Measurements from ENCODE around the gene SRP68.

Gene SRP68

DNA sequence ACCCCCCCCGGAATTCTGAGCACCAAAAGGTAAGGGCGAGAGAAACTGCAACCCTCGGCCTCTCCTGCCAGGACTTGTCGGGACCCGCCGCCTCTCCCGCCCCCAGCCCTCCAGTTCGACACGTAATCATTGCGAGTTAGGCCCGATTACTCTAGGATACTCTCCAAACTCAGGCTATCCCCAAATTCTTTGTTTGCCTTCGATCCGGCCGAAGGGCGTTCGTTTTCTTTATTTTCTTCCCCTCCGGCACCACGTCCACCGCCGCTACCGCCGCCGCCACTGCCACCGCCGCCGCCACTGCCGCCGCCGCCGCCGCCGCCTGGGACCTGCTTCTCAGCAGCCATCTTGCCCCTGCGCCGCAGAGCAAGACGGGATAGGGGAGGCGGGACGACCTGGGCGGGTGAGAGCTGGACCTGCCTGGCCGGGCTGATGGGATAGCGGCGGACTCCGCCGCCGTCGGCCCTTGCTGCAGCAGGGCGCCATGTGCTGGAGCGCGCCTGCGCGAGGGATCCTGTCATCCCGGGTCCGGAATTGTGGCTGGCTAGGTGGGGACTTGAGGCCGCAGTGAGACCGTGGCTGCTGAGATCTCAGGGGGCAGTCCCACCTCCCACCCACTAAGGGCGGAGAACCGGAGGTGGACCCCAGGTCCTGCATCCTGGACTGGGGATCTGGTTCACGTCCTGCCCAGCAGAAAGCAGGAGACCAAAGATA, at the start of gene SRP68:
Gene SRP68 (minus strand): TSS at position 370 of the 711 bp plus-strand sequence. CDS start 26 bp downstream, at position 344.
- DNase-seq (ENCODE audit: low spot score) = peak; percentile 95

DNA sequence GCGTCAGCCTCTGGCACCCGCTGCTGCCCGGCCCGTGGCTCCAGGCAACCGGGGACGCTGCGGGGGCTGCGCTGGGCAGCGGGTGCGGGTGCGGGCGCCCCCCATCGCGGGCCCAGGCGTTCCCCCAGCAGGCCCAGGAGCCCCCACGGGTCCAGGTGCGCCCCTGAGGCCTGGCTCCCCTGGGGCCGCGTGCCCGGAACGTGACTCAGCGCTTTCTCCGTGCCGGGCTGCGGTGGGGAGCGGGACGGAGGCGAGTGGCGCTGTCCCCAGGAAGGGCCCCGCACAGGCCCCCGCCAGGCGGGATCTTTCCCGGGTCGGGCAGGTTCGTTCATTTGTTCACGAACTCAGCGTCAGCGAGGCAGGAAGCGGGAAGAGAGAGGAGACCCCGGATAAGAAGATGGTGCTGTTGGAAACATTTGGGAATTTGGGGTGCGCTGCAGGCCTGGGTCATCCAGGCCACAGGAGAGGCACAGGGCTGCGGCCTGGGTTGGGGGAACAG, 49.7 kb upstream of the SRP68 start:
- DNase-seq (ENCODE audit: low spot score) = no peak

DNA sequence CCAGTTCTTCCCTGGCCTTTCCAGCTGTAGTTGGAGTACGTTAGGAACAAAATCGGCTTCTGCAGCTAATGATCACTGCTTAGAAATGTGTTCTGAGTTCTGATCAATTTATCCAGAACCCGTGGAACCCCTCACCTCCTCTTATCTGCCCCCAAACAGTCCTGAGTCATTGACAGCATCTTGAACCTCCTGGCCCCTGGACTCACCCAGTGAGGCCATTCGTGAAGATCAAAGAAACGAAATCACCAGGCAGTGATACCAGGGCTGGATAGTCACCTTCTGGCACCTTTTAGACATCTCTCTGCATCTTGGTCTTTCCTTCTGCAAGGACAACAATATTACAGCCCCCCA, 48.3 kb upstream of the SRP68 start:
- DNase-seq (ENCODE audit: low spot score) = no peak

DNA sequence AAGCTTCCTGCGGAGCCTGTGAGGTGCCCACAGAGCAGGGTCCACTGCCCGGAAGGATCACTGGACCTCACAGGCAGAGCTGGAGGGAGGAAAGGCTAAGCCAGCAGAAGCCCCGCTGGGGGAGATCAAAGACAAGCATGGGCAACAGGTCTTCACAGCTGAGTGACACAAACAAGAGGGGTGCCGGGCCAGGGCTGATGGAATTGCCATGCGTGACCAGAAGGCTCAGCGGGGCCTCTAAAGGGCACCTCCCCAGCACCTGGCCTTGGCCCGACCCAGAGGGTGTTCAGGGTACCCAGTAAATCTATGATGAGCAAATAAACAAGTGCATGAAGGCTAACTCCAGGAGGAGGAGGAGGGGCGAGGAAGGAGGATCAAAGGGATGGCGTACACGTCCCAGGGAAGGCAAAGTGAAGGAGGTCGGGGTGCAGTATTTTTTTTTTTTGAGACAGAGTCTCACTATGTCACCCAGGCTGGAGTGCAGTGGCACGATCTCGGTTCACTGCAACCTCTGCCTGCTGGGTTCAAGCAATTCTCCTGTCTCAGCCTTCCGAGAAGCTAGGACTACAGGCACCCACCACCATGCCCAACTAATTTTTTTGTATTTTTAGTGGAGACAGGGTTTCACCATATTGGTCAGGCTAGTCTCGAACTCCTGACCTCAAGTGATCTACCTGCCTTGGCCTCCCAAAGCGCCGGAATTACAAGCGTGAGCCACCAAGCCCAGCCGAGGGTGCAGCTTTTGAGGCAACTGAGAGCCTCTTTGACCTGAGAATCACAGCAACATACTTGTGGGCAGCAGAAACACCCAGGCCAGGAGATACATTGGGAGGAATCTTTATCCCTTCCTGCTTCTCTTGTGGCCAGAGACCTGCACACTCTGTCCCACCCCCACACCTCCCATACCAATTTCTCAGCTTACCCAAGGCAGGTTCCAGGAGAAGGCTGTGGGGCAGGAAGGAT, 47.4 kb upstream of the SRP68 start:
- no peak for DNase-seq (ENCODE audit: low spot score)

DNA sequence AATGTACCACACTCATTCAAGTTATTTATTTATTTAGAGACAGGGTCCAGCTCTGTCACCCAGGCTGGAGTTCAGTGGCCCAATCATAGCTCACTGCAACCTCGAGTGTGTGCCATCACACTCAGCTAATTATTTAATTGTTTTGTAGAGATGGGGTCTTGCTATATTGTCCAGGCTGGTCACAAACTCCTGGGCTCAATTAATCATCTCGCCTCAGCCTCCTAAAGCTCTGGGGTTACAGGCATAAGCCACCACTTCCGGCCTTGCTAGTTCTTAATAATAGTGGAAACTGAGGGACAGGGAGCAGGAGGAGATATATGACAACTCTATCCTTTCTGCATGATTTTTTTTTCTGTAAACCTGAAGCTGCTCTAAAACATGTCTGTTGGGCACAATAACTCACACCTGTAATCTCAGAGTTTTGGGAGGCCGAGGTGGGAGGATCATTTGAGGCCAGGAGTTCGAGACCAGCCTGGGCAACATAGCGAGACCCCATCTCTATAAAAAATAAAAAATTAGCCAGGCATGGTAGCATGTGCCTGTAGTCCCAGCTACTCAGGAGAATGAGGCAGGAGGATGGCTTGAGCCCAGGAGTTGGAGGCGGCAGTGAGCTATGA, 42.9 kb upstream of the SRP68 start:
- no peak for DNase-seq (ENCODE audit: low spot score)

DNA sequence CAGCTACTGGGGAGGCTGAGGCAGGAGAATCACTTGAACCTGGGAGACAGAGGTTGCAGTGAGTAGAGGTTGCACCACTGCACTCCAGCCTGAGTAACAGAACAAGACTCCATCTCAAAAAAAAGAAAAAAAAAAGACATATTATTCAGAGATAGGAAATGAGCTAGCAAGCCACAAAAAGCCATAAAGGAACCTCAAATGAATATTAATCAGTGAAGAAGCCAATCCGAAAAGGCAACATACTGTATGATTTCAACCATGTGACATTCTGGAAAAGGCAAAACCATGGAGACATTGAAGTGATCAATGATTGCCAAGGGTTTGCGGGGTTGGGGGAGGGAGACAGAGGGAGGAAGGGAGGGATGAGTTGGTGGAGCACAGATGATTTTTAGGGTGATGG, 39.6 kb upstream of the SRP68 start:
- no peak for DNase-seq (ENCODE audit: low spot score)

DNA sequence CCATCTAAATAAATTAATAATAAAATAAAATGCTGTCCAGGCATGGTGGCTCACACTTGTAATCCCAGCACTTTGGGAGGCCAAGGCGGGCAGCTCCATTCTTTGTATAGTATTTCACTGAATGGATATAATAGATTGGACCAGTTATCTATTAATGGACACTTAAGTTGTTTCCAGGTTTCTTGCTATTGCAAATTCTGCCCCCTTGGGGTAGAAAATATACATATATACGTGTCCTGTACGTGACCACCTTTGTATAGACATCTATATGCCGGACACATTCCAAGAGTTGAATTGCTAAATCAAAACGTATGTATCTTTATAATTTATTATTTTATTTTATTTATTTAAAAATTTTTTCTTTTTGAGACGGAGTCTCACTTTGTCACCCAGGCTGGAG, 35.2 kb upstream of the SRP68 start:
- DNase-seq (ENCODE audit: low spot score) = no peak

DNA sequence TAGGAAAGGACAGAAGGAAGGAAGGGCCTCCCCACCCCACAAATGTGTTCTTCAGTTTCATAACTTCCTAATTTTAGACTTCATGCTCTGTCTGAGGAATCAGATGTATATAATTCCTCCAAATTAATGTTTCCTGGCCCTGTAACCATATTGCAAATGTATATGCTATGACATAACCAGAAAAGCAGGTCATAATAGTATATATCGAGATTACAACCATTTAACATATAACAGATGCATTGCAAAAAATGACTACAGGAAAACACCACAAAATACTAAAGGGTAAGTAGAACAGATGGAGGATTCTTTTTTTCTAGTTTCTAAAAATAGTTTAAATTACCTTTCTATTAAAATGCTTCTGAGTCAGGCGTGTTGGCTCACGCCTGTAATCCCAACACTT, 34.4 kb upstream of the SRP68 start:
- no peak for DNase-seq (ENCODE audit: low spot score)

DNA sequence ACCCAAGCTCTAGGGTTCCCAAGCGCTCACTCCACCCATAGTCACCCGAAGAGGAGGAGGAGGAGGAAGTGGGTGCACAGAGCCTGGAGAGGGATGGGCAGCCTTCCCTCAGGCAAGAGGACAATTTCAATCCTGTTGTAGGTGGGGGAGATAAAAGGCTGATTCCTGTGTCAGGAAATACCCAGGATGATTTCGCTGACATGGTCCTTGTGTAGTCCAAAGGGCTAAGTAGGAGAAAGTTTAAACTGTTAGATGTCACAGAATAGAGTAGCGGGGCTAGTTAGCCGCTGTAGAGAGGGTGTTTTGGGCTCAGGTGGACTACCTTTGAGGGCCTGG, 32.5 kb upstream of the SRP68 start:
- no peak for DNase-seq (ENCODE audit: low spot score)

DNA sequence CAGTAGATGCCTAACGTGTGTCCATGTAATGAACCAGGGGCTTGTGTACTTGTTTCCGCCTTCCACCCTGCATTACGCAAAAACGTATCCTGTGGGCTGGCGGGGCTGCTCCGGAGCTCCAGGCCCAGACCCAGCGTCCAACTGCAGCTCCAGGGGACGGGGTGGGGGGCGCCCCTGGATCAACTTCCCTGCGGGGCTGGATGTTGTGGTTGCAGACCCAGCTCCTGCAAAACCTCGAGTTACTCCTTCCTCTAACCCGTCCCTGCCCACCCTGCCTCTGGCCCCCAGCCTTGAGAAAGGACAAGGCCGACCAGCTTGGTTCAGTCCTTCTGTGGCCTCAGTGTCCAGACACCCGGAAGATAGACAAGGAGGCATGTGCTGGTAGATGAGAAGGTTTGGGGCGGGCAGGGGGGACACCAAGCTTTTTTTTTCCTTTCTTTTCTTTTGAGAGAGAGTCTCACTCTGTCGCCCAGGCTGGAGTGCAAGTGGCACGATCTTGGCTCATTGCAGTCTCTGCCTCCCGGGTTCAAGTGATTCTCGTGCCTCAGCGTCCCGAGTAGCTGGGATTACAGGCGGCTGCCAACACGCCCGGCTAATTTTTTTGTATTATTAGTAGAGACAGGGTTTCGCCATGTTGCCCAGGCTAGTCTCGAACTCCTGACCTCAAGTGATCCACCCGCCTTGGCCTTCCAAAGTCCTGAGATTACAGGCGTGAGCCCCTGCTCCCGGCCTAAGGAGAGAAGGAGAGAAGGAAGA, 32.0 kb upstream of the SRP68 start:
- DNase-seq (ENCODE audit: low spot score) = no peak

DNA sequence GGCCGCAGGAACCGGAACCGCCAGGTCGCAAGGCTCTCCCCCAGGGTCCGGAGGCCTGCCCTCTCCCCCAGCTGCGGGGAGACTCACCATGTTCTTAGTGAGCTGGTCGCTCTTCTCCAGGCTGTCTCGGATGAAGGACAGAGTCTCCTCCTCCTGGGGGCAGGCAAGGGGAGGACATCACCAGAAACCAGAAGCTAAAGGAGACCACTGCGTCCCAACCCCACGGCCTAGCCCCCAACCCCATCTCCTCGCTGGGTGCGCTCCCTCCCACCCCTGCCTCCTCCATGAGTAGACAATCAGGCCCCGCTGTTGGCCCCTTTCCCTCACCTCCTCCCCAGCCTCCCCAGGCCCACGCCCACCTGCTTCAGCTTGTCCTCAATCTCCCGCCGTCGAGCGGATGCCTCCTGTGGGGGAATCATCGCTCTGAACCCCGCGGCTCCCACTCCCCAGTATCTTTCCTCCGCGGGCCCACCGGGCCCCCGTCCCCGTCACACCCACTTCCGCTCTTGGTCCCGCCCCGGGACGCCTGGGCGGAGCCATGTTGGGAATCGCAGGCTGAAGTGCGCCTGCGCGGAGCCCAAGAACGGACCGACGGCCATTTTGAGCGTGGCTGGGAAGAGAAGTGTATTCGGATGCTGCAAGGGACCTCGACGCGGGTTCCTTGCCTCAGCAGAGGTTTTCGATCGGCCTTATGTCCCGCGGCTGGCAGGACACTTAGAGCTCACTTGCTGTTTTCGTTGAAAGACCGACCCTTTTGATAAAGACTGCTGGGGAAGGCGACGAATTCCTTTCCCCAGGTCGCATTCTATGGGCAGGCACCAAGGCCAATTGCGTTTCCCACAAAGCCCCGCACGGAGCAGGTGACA, 31.2 kb upstream of the SRP68 start, which contains the start of gene EXOC7:
Gene EXOC7 (minus strand): TSS at position 514 of the 866 bp plus-strand sequence. CDS start 95 bp downstream, at position 419.
- DNase-seq (ENCODE audit: low spot score) = peak; percentile 92

DNA sequence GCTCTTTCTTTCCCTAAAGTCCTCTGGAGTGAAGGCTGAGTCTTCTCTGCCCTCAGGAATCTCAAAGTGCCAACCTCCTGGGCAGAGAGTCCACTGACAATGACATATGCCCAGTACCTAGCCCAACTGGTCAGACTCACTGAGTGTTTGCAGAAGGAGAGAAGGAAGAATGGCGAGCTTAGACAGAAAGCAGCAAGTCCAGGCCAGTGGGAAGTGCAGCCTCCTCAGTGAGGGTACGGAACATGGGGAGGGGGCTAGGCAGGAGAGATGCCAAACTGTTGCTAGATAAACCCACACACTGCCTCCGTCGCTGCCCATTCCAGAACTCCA, 30.6 kb upstream of the SRP68 start:
- no peak for DNase-seq (ENCODE audit: low spot score)

DNA sequence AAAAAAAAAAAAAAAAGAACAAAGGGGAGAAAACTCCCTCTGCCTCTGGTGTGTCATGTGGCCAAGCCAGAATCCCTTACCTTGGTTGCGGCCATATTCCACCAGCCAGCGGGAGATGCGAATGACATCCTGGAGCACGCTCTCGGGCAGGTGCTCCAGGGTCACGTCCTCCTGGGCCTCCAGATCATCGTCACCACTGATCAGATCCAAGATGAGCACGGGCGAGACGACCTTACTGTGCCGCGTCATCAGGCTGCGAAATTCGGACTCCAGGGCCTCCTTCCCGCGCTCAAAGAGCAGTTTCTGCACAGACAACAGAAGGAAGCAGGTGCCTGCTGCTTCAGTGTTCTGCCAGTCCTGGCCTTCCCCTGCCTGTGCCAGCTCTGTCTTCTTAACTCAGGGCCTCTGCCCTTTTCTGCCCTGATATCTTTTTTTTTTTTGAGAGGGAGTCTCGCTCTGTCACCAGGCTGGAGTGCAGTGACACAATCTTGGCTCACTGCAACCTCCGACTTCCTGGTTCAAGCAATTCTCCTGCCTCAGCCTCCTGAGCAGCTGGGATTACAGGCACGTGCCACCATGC, 25.5 kb upstream of the SRP68 start:
- no peak for DNase-seq (ENCODE audit: low spot score)

DNA sequence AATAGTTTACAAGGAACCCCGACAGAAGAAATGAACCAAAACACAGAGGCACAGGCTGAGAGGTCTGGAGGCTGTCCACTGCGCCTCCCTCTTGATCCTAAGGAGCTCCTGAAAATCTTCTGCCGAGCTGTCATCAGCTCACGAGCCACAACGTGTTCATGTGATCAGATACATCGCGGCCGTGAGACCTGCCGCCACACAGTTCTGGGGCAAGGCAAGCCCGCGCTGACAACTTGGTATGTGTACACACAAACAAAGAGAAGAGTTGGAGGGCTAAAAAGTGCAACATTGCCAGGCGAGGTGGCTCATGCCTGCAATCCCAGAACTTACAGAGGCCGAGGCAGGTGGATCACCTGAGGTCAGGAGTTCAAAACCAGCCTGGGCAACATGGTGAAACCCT, 23.6 kb upstream of the SRP68 start:
- no peak for DNase-seq (ENCODE audit: low spot score)

DNA sequence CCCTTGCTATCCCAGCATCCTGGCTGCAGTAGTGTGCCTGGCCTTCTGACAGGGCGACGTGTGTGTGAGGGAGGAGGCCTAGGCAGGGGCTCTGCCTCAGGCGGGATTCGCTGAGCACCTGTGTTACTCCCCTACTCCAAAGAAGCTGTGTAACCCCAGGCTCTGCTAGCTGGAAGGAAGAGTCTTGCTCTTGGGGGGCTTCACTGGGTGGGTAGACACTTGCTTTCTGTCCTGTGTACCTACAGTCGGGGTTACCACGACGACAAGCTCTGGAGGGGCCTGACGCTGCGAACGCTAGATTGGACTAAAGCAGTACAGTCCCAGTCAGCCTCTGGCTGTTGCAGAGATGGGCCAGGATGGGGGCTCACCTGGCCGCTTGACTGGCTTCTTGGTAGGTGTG, 21.7 kb upstream of the SRP68 start:
- DNase-seq (ENCODE audit: low spot score) = no peak

DNA sequence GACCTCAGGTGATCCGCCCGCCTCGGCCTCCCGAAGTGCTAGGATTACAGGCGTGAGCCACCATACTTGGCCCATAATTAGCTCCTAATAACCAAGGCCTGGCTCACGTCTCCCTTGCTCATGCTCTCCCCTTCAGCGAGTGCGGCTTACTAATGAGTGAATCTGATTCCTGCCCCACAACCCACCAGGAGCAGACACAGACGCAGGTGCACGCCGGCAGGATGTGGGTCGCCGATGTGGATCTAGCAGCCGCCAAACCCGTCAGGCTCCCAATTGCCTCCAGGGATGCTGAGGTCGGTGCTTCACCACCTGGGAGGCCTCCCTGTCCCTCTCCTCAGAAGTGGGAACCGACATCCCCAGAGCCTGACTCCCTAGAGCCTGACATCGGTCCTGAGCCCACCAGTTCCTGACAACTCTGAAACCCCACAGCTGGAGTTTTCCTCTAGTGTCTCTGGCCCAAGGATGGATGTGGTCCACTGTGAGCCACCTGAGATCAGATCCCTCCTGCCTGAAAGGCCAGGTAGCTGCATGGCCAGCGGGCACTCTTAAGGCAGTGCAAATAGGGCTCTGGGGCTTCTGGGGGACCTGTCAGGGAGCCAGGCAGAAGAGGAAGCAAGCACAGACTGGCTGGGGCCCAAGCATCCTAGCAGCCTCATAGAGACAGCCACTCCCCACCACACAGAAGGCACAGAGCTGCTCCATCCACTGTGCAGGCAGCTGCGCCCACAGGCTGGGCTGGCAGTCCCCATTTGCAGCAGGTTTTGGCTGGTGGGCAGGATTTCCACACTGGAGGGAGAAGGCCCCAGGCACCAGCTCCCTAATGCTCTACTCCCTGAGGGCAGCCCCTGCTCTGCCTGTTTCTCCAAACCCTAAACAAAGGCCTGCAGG, 20.5 kb upstream of the SRP68 start:
- no peak for DNase-seq (ENCODE audit: low spot score)

DNA sequence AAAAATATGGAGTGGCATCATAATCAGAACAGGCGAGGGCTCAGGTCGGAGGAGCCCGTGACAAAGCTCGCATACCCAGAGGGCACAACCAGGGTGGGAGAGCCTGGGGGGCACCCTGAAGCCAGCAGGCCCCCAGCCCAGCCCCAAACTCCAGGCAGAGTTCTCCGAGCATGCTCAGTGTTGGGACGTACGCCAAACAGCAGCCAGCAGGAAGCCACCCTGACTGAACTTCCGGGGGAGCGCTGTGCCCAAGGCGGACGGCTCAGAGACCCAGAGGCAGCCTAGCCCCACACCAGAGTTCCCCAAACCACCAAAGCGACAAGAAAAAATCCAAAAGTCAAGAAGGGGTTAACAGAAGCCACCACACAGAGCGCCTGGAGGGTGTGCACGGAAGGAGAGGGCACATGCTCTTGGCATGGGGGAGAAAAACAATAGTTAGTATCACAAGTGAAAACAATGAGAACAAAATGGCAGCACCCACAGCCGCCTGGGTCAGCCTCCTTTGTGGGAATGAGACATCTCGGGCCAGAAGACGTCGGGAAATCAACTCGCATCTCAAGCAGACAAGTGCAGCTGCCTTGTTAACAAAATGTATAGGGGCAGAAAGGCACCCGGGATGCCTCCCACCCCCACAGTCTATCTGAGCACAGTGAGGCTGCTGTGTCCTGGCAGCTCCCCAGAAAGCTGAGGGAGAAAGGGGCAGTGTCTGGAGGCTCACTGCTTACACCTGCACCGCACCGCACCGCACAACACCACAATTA, 19.4 kb upstream of the SRP68 start:
- no peak for DNase-seq (ENCODE audit: low spot score)

DNA sequence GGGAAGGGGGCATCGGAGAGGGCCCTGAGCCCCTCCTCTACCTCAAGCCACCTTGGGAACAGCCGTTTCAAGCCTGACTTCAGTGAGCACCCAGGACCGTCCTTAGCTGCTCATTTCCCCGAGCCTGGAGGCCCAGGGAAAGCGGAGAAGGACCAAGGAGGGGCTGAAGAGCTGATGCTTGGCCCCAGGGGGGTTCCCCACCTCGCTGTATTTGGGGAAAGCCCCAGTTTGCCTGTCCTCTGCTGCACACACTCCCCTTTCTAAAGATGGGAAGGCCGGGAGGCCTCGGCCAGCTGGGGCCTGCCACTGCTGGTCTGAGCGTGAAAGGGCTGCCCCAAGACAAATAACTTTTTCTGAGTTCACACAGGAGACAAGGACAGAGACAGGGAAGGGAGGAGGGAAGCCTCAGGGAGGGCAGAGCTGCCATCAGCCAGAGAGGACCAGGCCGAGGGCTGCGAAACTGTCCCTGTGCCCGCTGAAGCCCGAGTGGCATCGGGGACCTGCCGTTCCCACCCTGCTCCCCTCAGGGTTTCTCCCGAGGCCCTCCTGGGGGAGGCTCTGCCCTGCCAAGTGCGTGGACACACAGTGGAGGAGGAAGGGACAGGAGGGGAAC, 18.3 kb upstream of the SRP68 start:
- no peak for DNase-seq (ENCODE audit: low spot score)

Data from putamen (tissue), 1 donor.